HG03460 (cell line): ENCODE data around the gene MYH11.
"Not testable (repeated sequence)": the region's sequence is repeated elsewhere in the genome, so short reads cannot be mapped to it uniquely, and the experiment has no call there.

Source experiments
- ATAC-seq: cut with Tn5 transposase; IDR thresholded peaks from one replicate; pipeline ENCODE4 v1.9.1; 2021; ENCODE audit not compliant: unreplicated experiment

Gene MYH11

DNA sequence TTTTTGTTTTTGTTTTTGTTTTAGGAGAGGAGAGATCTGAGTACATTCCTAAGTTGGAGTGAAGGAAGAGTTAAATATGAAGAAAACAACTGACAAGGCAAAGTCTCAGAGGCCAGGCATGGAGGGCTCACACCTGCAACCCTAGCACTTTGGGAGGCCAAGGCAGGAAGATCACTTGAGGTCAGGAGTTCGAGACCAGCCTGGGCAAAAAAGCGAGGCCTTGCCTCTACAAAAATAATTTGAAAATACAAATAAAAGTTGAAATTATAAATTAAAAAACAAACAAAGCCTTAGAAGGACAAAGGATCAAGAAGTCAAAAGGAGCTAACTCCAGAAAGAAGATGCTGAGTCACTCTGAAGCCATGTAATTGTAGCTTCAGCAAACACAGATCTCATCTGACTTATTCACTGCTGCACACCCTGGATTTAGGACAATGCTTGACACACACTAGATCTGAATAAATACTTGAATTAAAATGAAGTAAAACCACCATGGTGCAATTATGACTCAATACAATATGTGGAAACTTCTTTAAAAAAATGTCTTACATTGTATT, 22.5 kb upstream of the MYH11 start:
- no peak for ATAC-seq

DNA sequence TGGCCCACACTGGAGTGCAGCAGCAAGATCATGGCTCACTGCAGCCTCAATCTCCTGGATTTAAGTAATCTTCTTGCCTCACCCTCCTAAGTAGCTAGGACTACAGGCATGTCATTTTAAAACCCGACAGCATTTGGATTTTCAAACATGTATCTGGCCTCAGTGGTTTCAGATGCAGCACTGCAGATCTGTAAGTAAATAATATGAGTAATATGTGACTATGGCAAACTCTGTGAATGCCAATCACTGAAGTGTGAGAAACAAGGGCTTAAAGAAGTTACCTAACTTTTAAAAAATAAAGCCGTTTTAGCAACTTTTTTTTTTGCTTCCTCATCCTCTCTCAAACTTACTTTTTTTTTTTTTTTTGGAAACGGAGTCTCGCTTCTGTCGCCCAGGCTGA, 19.7 kb upstream of the MYH11 start:
- no peak for ATAC-seq

- ATAC-seq: no peak
Observed at GRCh38 chr16:15874745-15875314, 18.0 kb upstream of the MYH11 start.

GRCh38 chr16:15873737-15874136, 16.9 kb upstream of the MYH11 start:
- no peak for ATAC-seq

DNA sequence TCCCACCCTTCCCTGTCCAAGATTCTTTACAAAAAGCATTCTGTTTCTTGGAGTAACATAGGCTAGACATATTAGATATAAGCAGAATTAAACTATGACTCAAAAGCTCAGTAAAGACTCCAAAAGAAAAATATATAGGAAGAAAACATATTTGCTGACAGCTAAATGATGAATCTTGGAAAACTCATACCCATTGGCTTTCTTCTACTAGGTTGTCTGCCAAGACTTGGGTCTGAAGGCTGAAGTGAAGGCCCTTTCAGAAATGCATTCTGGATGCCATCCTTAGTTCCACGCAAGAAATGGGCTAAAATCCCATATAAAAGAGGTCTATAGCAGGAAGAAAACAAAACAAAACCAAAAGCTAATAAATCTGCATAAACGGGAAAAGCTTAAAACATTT, 16.5 kb upstream of the MYH11 start:
- no peak for ATAC-seq

DNA sequence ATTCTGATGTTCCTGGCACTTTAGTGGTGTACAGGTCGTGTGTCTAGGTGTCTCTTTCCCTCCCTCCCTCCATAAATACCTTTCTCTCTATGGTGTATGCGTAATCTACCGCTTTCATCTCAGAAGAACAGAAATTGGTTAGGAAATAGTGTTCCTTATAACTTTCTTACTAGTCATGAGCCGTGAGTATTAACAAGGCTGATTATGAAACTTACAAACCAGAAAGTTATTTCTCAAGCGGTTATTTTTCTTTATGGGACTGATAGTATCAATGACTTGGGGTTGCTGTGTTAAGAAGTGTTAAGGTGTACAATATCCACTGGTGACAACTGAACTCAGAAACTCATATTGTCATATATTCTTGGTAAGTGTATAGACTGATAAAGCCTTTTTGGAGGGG, 13.2 kb upstream of the MYH11 start:
- ATAC-seq: no peak

GRCh38 chr16:15866451-15866850, 9.6 kb upstream of the MYH11 start:
- no peak for ATAC-seq

GRCh38 chr16:15865742-15866141, 8.9 kb upstream of the MYH11 start:
- ATAC-seq: no peak

DNA sequence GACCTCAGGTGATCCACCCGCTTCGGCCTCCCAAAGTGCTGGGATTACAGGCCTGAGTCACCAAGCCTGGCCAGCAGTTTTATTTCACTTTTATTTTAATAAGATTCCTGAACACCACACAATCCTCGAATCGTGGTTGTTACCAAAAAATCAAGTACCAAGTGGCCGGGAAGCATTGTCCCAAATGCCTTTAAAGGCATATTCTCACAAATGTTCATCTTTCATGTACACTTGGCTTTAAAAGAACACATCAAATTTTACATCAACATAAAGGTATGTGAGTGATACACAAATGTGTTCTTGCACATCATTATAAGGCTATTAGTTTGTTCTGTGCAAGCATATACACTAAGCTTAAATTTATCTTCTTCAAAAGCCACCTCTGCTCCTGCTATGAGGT, 8.1 kb upstream of the MYH11 start:
- no peak for ATAC-seq

DNA sequence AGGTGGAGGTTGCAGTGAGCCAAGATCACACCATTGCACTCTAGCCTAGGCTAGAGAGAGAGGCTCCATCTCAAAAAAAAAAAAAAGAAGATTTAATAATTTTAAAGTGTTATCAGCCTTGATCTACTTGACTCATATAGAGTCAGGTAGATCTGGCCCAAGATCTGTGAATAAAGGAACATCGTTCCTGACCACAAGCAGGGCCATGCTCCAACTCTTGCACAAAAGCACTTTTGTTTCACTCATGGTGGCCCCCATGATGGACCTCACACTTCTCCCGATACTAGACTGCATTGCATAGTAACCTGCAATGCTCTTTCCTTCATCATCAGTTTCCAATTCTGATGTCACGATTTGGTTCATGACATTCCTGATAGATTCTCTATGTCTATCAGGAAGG, 5.2 kb upstream of the MYH11 start:
- ATAC-seq: no peak

- no peak for ATAC-seq
Observed at GRCh38 chr16:15858921-15859668, 2.3 kb upstream of the MYH11 start.

DNA sequence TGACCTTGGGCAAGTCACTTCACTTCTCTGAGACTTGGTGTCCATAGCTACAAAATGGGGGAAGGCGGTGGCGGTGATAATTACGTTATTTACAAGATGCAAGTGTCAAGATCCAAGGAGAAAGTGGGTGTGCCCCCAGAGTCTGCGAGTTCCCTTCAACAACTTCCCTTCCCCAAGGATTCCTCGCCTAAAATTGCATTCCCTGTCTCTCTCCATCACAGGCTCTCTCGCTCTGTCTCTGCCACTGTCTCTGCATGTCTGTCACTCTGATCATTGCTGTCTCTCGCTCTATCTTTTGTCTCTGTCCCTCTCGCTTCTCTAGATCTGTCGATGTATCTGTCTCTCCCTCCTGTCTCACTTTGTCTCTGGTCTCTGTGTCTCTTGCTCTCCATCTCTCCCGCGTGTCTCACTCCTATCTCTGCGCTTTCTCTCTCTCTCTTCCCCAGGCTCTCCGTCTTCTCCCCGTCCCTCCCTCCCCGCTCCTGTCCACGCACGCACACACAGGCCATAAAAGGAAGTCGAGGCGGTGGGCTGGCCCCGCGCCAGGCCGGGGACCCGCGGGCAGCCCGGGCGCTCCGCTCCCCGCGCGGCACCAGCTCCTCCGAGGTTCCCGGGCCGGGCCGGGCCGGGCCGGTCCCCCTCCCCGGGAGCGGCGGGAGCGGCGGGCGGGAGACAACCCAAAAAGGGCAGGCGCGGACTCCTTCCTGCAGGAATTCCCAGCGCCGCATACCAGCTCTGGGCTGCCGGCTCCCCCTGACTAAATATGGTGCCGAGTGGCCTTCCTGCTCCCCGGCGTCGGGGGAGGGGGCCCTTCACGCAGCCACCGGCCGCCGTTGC, 1.1 kb upstream of the MYH11 start:
- no peak for ATAC-seq

GRCh38 chr16:15856182-15856581, 646 bp downstream of the MYH11 start:
- ATAC-seq: no peak

- ATAC-seq: peak; percentile 69
Observed at GRCh38 chr16:15855704-15856003, 1.2 kb downstream of the MYH11 start.

- ATAC-seq: peak; percentile 16
Observed at GRCh38 chr16:15854906-15855703, 1.7 kb downstream of the MYH11 start.

GRCh38 chr16:15854061-15854460, 2.8 kb downstream of the MYH11 start:
- ATAC-seq: no peak

DNA sequence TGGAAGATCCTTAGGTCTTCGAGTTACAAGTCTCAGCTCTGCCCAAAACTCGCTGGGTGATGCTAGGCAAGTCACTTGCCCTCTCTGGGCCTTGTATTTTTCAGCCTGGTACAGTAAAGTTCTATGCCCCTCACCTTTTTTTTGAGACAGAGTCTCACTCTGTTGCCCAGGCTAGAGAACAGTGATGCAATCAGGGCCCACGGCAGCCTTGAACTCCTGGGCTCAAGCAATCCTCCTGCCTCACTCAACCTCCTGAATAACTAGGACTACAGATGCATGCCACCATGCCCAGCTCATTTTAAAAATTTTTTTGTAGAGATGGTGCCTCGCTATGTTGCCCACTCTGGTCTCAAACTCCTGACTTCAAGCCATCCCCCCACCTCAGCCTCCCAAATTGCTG, 3.8 kb downstream of the MYH11 start:
- no peak for ATAC-seq

- ATAC-seq: not testable (repeated sequence)
Observed at GRCh38 chr16:15850555-15850954, 6.3 kb downstream of the MYH11 start.

- no peak for ATAC-seq
Observed at GRCh38 chr16:15849209-15849981, 7.4 kb downstream of the MYH11 start.

- no peak for ATAC-seq
Observed at GRCh38 chr16:15847611-15848175, 9.1 kb downstream of the MYH11 start.
